HG03280 (cell line): ENCODE measurements around the gene IFI44L.

Source experiments
- ATAC-seq: cut with Tn5 transposase; IDR thresholded peaks from one replicate; pipeline ENCODE4 v1.9.1; 2021; ENCODE audit warnings: mild to moderate bottlenecking, moderate library complexity; ENCODE audit not compliant: unreplicated experiment

Gene IFI44L

DNA sequence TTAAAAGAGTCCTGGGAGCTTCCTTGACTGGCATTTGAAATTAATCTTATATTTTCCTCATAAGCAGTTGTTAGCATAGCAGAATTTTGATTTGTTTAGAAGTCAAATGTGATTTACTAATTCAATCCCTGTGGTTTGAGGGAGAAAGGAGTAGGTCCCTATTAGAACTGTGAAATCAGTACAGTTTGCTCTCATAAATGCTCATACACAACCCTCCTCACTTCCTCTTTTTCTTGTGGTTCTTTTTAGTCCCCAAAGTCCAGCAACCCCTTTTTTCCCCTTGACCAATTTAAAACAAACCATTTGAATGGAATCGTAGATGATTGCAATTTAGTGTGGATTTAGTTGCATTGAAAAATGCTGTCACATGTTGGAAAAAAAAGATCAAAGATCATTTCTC, 20.2 kb downstream of the IFI44L start:
- peak; percentile 66 for ATAC-seq

DNA sequence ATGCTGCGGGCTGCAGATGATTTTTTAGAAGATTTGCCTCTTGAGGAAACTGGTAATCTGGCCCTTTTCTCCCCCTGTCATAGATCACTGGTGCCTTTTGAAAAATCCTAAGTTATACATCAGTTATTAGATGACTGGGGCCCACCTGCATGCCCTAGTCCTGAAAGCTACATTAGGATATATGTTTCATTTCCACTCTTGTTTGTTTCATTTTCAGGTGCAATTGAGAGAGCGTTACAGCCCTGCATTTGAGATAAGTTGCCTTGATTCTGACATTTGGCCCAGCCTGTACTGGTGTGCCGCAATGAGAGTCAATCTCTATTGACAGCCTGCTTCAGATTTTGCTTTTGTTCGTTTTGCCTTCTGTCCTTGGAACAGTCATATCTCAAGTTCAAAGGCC, 21.3 kb downstream of the IFI44L start:
- no peak for ATAC-seq

GRCh38 chr1:78645723-78646122, 25.5 kb downstream of the IFI44L start:
- no peak for ATAC-seq

- ATAC-seq, result no peak
Observed at GRCh38 chr1:78647238-78647637, 27.0 kb downstream of the IFI44L start.

DNA sequence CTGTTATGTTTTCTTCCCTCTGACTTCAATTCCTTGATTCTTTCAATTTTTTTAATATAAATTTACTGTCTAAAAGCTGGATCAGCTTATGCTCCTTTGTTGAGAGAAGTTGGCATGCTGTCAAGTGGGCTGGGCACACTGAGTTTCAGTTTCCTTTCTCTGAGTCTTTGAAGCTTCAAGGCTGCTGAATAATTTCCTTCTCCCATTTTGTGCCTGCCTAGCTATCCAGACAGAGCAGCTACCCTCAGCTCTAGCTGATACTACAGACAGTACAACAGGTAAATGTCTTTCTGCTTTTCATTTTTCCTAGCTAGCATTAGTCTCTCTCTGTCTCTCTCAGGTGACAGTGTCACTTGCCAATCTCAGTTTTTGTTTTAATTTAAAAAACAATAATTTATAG, 29.4 kb downstream of the IFI44L start, which contains the start of gene IFI44:
Gene IFI44 (plus strand): TSS at position 204 of the 400 bp plus-strand sequence. CDS start 365 bp downstream, outside the sequence.
- ATAC-seq, result peak; percentile 75

DNA sequence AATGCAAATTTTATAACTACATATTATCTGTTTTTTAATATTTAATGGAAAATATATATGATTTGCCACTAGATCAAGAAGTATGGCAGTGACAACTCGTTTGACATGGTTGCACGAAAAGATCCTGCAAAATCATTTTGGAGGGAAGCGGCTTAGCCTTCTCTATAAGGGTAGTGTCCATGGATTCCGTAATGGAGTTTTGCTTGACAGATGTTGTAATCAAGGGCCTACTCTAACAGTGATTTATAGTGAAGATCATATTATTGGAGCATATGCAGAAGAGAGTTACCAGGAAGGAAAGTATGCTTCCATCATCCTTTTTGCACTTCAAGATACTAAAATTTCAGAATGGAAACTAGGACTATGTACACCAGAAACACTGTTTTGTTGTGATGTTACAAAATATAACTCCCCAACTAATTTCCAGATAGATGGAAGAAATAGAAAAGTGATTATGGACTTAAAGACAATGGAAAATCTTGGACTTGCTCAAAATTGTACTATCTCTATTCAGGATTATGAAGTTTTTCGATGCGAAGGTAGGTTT, 29.9 kb downstream of the IFI44L start:
- ATAC-seq, result no peak

DNA sequence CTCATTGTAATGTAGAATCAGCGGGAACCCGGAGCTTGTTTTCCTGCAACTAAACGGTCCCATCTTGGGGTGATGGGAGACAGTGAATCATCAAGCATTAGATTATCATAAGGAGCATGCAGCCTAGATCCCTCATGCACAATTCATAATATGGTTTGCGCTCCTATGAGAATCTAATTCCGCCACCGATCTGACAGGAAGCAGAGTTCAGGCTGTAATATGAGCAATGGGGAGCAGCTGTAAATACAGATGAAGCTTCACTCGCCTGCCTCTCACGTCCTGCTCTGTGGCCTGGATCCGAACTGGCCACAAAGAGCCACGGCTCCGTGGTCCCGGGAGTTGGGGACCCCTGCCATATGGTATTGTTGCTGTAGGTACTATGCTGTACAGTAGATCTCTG, 31.0 kb downstream of the IFI44L start:
- no peak for ATAC-seq

- ATAC-seq, result no peak
Observed at GRCh38 chr1:78652019-78652560, 31.8 kb downstream of the IFI44L start.

GRCh38 chr1:78658901-78659300, 38.7 kb downstream of the IFI44L start:
- ATAC-seq, result no peak

DNA sequence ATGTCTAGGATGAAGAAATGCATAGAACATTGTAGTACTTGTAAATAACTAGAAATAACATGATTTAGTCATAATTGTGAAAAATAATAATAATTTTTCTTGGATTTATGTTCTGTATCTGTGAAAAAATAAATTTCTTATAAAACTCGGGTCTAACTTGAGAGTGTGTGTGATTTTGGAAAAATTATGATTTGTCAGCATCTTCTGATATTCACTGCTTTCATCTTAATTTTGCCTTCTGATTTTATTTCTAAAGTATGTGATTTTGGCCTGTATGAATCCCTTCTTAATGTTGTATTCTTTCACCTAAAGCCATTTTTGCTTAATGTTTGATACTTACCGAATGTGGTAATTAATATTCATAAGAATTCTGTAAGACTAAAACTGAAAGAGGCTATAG, 43.7 kb downstream of the IFI44L start:
- no peak for ATAC-seq

- ATAC-seq, result no peak
Observed at GRCh38 chr1:78664763-78665162, 44.5 kb downstream of the IFI44L start.

DNA sequence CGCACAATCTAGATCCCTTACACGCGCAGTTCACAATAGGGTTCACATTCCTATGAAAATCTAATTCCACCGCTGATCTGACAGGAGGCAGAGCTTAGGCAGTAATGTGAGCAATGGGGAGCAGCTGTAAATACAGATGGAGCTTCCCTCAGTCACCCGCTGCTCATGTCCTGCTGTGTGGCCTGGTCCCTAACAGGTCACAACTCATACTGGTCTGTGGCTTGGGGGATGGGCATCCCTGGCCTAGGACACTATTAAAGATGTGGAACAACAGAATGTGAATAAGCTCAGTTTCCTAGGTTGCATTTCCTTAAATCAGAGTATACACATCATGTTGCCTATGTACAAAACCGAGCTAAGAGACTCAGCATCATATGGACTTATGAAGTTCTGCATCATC, 45.6 kb downstream of the IFI44L start:
- ATAC-seq, result no peak

- no peak for ATAC-seq
Observed at GRCh38 chr1:78667939-78668338, 47.7 kb downstream of the IFI44L start.

GRCh38 chr1:78668427-78668826, 48.2 kb downstream of the IFI44L start:
- ATAC-seq, result no peak

DNA sequence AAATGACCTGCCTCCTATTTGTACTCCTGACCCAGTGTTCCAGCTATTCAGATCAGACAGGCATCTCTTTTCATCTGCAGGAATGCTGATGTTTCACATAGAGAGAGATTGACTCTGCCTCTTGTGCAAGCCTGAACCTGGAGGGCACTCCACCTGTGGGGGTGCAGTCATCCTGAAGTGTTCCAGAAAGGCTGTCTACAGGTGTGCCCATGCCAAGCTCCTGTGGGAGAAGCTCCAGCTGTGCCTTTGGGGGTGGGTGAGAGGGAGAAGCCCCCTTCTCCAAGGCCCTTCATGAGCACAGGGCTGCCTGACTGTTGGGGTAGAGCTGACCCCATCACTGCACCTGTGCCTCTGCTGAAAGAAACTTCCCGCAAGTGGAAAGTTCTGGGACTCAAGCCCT, 52.2 kb downstream of the IFI44L start:
- ATAC-seq, result no peak

GRCh38 chr1:78673120-78673519, 52.9 kb downstream of the IFI44L start:
- ATAC-seq, result peak; percentile 45

- no peak for ATAC-seq
Observed at GRCh38 chr1:78676347-78676982, 56.2 kb downstream of the IFI44L start.

GRCh38 chr1:78676993-78677392, 56.7 kb downstream of the IFI44L start:
- ATAC-seq, result no peak

GRCh38 chr1:78677788-78678187, 57.5 kb downstream of the IFI44L start:
- ATAC-seq, result no peak

DNA sequence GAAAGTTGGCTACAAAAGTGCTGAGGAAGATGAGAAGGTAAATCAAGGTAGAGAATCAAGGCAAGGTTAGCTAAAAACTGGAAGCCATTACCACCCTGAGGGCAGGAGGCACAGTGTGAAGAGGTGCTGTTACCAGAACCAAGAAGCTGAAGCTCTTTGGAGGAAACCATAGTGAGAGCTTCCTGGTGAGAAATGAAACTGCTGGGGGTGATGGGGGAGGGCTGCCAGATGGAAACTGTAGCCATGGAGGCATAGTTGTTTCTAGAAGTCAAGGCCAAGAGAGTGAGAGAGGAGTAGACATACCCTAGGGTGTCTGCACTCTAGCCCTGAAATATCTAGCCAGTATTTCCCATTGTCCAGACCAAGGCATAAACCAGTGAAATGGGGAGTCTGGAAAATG, 58.1 kb downstream of the IFI44L start:
- peak; percentile 73 for ATAC-seq

DNA sequence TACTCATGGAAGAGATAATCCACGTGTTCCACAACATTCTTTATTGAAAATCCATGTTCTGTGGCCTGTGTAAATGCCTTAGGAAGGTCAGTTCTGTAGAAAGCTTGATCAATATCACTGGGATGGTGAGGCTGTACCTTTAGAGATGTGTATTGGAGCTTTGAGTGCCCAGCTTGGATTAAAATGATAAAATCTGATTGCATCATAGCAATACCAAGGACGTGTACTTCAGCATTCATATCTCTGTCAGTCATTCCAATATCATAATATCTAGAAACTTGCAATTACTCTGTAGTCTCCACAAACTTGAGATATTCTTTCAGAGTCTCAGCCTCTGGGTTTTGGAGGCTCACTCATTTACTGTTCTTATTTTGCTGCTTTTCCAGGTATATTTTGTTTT, 61.0 kb downstream of the IFI44L start:
- ATAC-seq, result no peak

- no peak for ATAC-seq
Observed at GRCh38 chr1:78682496-78682895, 62.2 kb downstream of the IFI44L start.

DNA sequence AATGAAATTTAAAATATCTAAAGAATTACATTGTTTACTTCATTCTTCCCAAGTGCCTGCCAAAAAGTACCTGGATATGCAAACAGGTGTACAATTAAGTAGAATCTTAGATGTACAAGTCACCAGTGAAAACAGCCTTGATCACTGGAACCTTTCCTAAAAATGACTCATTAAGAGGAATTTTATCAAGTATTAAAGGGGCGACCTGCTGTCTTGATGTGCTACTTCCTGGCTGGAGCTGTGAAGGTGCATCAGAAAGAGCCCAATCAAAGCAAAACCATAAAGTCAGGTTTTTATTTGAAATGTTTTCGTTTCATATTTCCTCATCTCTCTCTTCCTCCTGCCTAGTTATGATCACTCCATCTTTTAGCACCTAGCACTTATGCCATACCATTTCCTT, 62.8 kb downstream of the IFI44L start:
- ATAC-seq, result no peak
